ENCODE data around the gene MIPOL1. TPM values are rescaled to one million over a fixed set of nuclear protein-coding genes. Genes with fewer than 3 reads are reported as not detected.

MIPOL1 gene
- total RNA-seq (2022; extraction: Qiagen RNA extraction; ENCODE audit: low read depth), result 1.4 to 3.4 TPM (median 3.0 TPM) in 5 replicates

DNA sequence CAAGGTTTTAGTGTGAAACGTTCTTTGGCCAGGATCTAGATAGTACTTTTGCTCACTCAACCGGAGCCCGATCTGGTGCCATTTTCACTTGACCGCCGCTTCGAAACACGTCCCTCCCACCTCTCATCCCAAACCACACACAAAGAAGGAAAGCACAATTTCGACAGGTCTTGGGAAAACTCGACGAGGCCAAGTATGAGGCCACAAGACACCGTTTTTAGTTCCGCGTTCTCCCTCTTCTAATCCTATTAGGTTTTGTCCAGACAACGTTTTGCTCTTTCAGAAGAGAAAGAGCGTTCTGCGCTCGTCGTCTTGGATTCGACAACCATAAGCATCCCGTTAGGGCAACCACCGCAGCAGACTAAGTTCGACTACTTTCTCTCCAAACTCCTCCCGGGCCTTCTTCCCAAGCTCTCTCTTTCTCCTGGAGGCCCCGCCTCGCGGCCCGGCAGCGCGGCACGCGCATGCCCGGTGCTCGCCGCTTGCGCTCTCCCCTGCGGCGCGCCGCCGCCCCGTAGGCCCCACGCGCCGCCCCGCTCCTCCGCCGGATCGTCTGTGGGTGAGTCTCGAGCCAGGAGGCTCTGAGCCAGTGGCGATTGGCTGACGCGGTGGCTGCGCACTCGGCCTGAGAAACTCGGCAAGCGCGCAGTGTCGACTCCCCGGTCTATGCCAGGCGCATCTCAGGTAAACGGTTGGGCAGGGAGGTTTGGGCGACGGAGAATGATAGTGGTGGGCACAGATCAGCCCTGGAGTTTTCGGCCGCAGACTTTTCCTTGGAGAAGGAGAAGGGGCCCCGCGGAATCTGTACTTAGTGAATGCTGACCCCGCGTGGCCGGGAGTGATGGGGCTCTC is at the start of gene MIPOL1:
Gene MIPOL1, plus strand, starts transcription at position 517 of the 852 bp plus-strand sequence. CDS start 49,952 bp downstream, outside the sequence.

GRCh38 chr14:37172024-37172869 is 25.5 kb upstream of the MIPOL1 start, which contains the start of gene SLC25A21:
Gene SLC25A21, minus strand, starts transcription at chr14:37172606.

GRCh38 chr14:37594971-37595808 is 397.5 kb downstream of the MIPOL1 start, which contains the start of the genes FOXA1 and TTC6:
Gene FOXA1, minus strand, starts transcription at chr14:37595249. Its CDS starts 277 bp downstream, at chr14:37594972.
Gene TTC6, plus strand, starts transcription at chr14:37595629. Its CDS starts 26,436 bp downstream, at chr14:37622065.

Other genes starting within 250 kb of the MIPOL1 start
- gene SLC25A21, start 25.3 kb upstream of the MIPOL1 start, total RNA-seq (2022; extraction: Qiagen RNA extraction; ENCODE audit: low read depth), result 0.58 to 1.6 TPM (median 1.2 TPM) in 5 replicates

Measured in A549 treated with CpdA at 1 μM for 4 hours (cell line).